ENCODE measurements around the gene LILRB2. TPM values are rescaled to one million over a fixed set of nuclear protein-coding genes. Genes with fewer than 3 reads are reported as not detected.
A peak's percentile ranks its signal among the peaks of the same experiment; 100 is the strongest.

The LILRB2 gene
- total RNA-seq, 1 experiment from 2014 or later, result not detected

GRCh38 chr19:54299126-54299498, 18.2 kb upstream of the LILRB2 start:
- no peaks in the 10 kb centered on the region for H3K36me3 ChIP-seq (ENCODE audit: insufficient read depth, low read length, poor library complexity, severe bottlenecking)
- H3K27me3 ChIP-seq (replicated peaks; ENCODE audit: insufficient read depth, low read depth, low read length, poor library complexity), result peaks cover 55% of the 10 kb centered on the region
- ChIA-PET CTCF (no interaction called here), POLR2A (ENCODE audit: low non-redundant PET) (no interaction called here)
- no peak for DNase-seq (ENCODE audit: low spot score)
- H3K27ac ChIP-seq (ENCODE audit: low read depth, low read length, poor library complexity, severe bottlenecking), result no peak overlapping the region
- intact Hi-C loops (cut with micrococcal nuclease; ENCODE audit: unreplicated experiment), result loop anchor here (5.0 kb wide), 1 partner anchor 278 kb away; no protein-coding TSS in a partner anchor
- no peak overlapping the region for H3K4me3 ChIP-seq (ENCODE audit: low read depth, low read length, poor library complexity, severe bottlenecking)
- TF ChIP-seq CTCF (conservative IDR thresholded peaks at IDR 0.05; ENCODE audit: low read depth, low read length) (no peak), EZH2 (IDR thresholded peaks at IDR 0.05; ENCODE audit: borderline replicate concordance, low read depth, low read length, poor library complexity, severe bottlenecking) (no peak)
- BruUV-seq (replicated peaks), result no TSS peak
- no peaks in the 10 kb centered on the region for H3K4me1 ChIP-seq (ENCODE audit: insufficient read depth, low read length, poor library complexity, severe bottlenecking)
- H3K9me3 ChIP-seq (ENCODE audit: low read depth, low read length, poor library complexity, severe bottlenecking), result no peaks in the 10 kb centered on the region

GRCh38 chr19:54298357-54299125, 17.6 kb upstream of the LILRB2 start:
- intact Hi-C loops (cut with micrococcal nuclease; ENCODE audit: unreplicated experiment), result loop anchor here (5.0 kb wide), 1 partner anchor 279 kb away; no protein-coding TSS in a partner anchor
- CTCF ChIA-PET, result no interaction called here

GRCh38 chr19:54297759-54298305, 16.9 kb upstream of the LILRB2 start:
- H3K27me3 ChIP-seq (replicated peaks; ENCODE audit: insufficient read depth, low read depth, low read length, poor library complexity), result peaks cover 55% of the 10 kb centered on the region
- no peaks in the 10 kb centered on the region for H3K9me3 ChIP-seq (ENCODE audit: low read depth, low read length, poor library complexity, severe bottlenecking)
- no peaks in the 10 kb centered on the region for H3K4me1 ChIP-seq (ENCODE audit: insufficient read depth, low read length, poor library complexity, severe bottlenecking)
- POLR2A ChIA-PET (ENCODE audit: low non-redundant PET), result no interaction called here
- no peak overlapping the region for H3K27ac ChIP-seq (ENCODE audit: low read depth, low read length, poor library complexity, severe bottlenecking)
- no peak for DNase-seq (ENCODE audit: low spot score)
- H3K36me3 ChIP-seq (ENCODE audit: insufficient read depth, low read length, poor library complexity, severe bottlenecking), result no peaks in the 10 kb centered on the region
- BruUV-seq (replicated peaks), result no TSS peak
- intact Hi-C loops (cut with micrococcal nuclease; ENCODE audit: unreplicated experiment), result loop anchor here (5.0 kb wide), 1 partner anchor 279 kb away; no protein-coding TSS in a partner anchor
- CTCF ChIA-PET, result no interaction called here
- TF ChIP-seq EZH2 (IDR thresholded peaks at IDR 0.05; ENCODE audit: borderline replicate concordance, low read depth, low read length, poor library complexity, severe bottlenecking), result no peak
- peak; percentile 24; the same call in 1 of the 2 replicates for TF ChIP-seq CTCF (conservative IDR thresholded peaks at IDR 0.05; ENCODE audit: low read depth, low read length)
- no peak overlapping the region for H3K4me3 ChIP-seq (ENCODE audit: low read depth, low read length, poor library complexity, severe bottlenecking)

More at GRCh38 chr19:54298357-54299125, 17.6 kb upstream of the LILRB2 start:
- Histone ChIP-seq H3K4me3 (ENCODE audit: low read depth, low read length, poor library complexity, severe bottlenecking) (no peak overlapping the region), H3K9me3 (ENCODE audit: low read depth, low read length, poor library complexity, severe bottlenecking) (no peaks in the 10 kb centered on the region), H3K36me3 (ENCODE audit: insufficient read depth, low read length, poor library complexity, severe bottlenecking) (no peaks in the 10 kb centered on the region), H3K27ac (ENCODE audit: low read depth, low read length, poor library complexity, severe bottlenecking) (no peak overlapping the region), H3K27me3 (replicated peaks; ENCODE audit: insufficient read depth, low read depth, low read length, poor library complexity) (peaks cover 54% of the 10 kb centered on the region), H3K4me1 (ENCODE audit: insufficient read depth, low read length, poor library complexity, severe bottlenecking) (no peaks in the 10 kb centered on the region)
- BruUV-seq (replicated peaks), result no TSS peak
- POLR2A ChIA-PET (ENCODE audit: low non-redundant PET), result no interaction called here
- no peak for DNase-seq (ENCODE audit: low spot score)
- TF ChIP-seq CTCF (conservative IDR thresholded peaks at IDR 0.05; ENCODE audit: low read depth, low read length) (no peak), EZH2 (IDR thresholded peaks at IDR 0.05; ENCODE audit: borderline replicate concordance, low read depth, low read length, poor library complexity, severe bottlenecking) (no peak)
